Activated CD4-positive, alpha-beta T cell treated with anti-CD3 and anti-CD28 coated beads for 24 hours (primary cell): ENCODE data around the gene CHD5.

Experiments used
- DNase-seq, 2 donors: peaks; one replicate each; pipeline ENCODE4 v3.0.0-alpha.2; 2020; ENCODE audit warnings: low read depth in 2 of 2

Gene CHD5

DNA sequence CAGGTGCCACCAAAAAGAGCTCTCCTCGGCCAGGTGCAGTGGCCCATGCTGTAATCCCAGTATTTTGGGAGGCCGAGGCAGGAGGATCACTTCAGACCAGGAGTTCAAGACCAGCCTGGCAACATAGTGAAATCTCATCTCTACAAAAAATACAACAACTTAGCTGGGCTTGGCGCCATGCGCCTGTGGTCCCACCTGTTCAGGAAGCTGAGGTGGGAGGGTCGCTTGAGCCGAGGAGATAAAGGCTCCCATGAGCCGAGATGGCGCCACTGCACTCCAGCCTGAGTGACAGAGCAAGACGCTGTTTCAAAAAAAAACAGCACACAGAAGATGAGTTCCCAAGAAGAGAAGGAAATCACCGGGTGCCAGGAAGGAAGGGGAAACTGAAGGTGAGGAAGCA is 67.0 kb downstream of the CHD5 start:
- no peak for DNase-seq

- DNase-seq: no peak
These were observed 67.5 kb downstream of the CHD5 start for GRCh38 chr1:6112690-6113005.

GRCh38 chr1:6111991-6112689 is 68.0 kb downstream of the CHD5 start:
- no peak for DNase-seq

- no peak for DNase-seq
These were observed 68.5 kb downstream of the CHD5 start for GRCh38 chr1:6111571-6111970.

DNA sequence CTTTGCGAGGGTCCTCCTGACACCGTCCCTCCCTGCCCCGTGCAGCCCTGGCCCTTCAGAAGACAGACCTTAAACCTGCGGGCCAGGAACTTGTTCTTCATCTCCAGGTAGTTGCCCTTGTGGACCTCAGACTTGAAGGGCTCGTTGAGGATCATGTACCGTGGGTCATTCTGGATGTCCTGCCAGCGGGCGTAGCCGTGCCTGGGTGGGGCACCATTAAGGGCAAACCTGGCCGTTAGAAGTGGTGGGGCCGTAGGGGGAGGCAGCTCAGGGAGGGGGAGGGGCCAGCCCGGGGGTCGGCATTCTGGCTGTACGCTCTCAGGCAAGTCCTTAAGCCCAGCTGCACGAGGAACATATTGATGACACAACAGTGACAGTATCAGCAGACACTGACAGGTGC is 69.8 kb downstream of the CHD5 start:
- DNase-seq: no peak

DNA sequence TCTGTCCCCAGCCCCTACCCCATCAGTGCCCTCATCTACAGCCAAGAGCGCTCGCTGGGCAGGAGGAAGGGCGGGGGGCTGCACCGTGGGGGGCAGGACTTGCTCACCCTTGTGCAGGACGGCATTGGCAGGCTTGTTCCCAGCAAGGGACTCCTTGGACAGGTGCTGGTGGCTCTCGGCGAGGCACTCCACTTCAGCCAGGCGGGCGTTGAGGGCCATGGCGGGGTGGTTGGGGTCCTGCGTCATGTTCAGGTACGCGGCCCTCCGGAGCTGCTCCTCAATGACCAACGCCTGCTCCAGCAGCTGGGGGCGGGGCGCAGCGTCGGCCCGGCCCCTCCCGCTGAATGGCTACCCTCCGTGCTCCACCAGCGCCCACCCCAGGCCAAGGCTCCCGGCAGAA is 70.4 kb downstream of the CHD5 start:
- DNase-seq: no peak

DNA sequence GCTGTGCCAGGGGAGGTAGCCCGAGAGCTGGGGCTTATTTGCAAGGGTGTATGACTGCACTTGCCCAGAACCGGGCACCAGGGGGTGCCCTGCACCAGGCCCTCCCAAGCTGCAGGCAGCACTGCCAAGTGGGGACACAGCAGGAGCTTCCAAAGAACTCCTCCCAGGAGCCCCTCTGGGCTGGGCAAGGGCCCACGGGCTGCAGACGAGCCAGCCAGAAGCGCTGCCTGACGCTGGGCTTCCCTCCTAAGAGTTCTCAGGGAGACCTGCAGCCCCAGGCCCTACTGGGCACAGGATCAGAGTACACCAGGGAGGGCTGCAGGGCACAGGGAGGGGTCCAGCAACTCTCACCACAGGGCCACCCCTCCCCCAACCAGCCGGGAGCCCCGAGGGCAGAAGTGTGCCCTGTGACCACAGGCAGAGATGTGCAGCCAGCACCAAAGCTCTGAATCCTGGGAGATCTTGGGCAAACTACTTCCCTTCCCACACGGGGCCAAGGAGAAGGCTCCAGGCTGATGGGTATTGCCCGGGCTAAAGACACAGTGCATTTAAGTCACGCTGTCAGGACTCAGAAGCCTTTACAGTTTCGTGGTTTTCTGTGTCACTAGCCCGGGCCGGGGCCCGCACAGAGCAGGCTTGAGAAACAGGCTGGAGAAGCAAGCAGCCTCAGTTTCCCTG is 71.0 kb downstream of the CHD5 start:
- DNase-seq: peak in 1 of 2 donors; percentile 38

- DNase-seq: no peak
These were observed 71.6 kb downstream of the CHD5 start for GRCh38 chr1:6108476-6108875.

DNA sequence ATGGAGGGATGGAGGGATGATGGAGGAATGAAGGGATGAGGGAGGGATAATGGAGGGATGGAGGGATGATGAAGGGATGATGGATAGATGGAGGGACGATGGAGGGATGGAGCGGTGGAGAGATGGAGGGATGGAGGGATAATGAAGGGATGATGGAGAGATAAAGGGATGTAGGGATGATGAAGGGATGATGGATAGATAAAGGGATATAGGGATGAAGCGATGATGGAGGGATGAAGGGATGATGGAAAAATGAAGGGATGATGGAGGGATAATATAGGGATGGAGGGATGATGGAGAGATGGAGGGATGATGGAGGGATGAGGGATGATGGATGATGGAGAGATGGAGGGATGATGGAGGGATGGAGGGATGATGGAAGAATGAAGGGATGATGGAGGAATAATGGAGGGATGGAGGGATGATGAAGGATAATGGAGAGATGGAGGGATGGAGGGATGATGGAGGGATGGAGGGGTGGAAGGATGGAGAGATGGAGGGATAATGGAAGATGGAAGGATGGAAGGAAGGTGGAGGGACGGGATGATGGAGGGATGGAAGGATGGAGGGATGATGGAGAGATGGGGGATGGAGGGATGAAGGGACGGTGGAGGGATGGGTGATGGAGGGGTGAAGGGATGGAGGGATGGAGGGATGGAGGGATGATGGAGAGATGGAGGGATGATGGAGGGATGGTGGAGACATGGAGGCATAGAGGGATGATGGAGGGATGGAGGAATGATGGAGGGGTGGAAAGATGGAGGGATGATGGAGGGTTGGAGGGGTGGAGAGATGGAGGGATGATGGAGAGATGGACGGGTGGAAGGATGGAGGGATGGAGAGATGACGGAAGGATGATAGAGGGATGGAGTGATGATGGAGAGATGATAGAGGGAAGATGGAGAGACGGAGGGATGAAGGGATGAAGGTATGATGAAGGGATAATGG is 72.4 kb downstream of the CHD5 start:
- no peak for DNase-seq

DNA sequence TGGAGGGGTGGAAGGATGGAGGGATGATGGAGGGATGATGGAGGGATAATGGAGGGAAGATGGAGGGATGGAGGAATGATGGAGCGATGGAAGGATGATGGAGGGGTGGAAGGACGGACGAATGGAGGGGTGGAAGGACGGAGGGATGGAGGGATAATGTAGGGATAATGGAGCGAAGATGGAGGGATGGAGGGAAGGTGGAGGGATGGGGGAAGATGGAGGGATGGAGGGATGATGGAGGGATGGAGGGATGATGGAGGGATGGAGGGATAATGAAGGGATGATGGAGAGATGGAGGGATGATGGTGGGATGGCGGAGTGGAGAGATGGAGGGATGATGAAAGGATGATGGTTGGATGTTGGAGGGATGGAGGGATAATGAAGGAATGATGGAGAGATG is 73.1 kb downstream of the CHD5 start:
- no peak for DNase-seq

DNA sequence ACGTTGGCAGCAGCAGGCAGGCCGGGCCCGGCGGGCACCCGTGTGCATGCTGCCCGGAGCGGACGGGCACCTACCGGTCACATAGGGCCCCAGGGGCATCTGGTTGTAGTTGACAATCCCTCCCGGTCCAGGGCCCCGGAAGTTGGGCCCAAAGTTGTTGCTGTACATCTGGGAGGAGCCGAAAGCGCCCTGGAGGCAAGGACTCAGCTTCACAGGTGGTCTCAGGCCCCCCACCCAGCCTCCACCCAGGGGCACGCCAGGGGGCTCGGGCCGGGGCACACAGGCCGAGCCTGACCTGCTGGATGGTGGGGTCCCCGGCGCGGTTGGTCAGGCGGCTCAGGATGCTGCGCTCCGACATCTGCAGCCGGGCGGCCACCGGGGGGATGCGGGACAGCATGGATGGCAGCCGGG is 73.8 kb downstream of the CHD5 start:
- no peak for DNase-seq

DNA sequence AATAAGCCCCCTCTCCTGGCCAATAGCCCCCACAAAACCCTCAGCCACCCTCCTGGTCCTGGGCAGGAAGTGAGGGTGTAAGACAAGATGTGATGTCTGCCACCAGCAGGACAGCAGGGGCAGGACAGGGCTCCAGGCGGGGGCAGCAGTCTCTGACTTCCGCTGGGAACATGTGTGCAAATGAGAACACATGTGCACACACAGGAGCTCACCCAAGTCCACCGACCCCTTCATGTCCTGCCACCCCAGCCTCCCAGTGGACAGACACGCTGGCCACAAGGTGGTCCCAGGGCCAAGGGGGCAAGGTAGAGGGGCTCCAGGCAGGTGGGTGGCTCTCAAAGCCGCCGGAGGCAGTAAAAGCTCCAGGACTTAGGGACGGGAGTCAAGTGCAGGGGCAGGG is 74.4 kb downstream of the CHD5 start:
- no peak for DNase-seq

GRCh38 chr1:6105218-6105679 is 74.9 kb downstream of the CHD5 start:
- DNase-seq: no peak

GRCh38 chr1:6104631-6105030 is 75.5 kb downstream of the CHD5 start:
- no peak for DNase-seq

GRCh38 chr1:6103854-6104530 is 76.1 kb downstream of the CHD5 start:
- DNase-seq: no peak

GRCh38 chr1:6103111-6103853 is 76.8 kb downstream of the CHD5 start:
- no peak for DNase-seq

GRCh38 chr1:6102532-6102845 is 77.6 kb downstream of the CHD5 start:
- DNase-seq: no peak

GRCh38 chr1:6101826-6102531 is 78.1 kb downstream of the CHD5 start:
- no peak for DNase-seq

DNA sequence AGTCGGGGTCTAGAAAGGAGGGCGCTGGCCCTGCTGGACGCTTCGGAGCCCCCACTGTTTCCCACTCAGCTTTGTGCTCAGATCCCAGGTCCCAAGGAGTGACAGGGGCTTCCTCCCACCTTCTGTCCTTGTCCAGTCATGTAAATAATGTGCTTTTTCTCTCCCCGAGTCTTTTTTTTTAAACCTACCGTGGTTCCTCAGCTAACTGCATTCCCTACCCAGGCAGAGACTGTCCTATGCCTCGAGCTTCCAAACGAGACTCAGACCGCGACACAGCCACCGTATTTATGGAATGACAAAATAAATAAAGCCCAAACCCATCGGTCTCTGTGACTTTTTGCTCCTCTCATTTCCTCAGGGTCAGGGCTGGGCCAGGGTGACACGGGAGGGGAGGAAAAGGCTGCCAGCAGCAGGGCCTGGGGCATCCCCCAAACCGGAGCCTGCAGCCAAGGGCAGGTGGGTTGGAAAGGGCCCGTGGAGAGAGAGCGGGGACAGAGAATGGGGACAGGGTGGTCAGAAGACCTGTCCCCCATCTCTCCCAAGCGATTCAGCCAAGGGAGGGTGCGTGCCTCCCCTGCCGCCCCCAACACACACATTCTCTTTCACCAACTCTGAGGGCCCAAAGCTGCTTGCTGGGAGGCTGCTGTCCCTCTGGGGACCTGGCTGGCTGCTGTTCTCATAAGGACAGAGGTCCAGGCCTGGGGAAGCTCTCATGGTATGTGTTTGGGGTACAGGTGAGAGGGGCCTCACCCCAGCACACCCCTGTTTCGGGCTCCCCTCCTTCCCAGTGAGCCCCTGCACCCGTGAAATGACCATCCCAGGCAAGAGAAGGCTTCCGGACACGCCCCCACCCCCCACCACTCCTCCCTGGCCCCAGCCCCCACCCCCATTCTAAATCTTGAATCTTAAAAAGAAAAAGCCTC is 79.0 kb downstream of the CHD5 start:
- DNase-seq: no peak
